Activated CD4-positive, CD25-positive, alpha-beta regulatory T cell (primary cell): ENCODE measurements around the gene TRIM71.

Experiments
- DNase-seq, 4 experiments: peaks; one replicate each; lab custom pipeline; 2025; lab: John Stamatoyannopoulos, UW

Gene TRIM71

GRCh38 chr3:32866533-32866932, 48.7 kb downstream of the TRIM71 start:
- DNase-seq = no peak

- DNase-seq = no peak
These were observed 50.2 kb downstream of the TRIM71 start for GRCh38 chr3:32867954-32868353.

- no peak for DNase-seq
These were observed 51.1 kb downstream of the TRIM71 start for GRCh38 chr3:32868719-32869512.

- no peak for DNase-seq
These were observed 51.8 kb downstream of the TRIM71 start for GRCh38 chr3:32869513-32870047.

GRCh38 chr3:32870373-32871095, 52.7 kb downstream of the TRIM71 start:
- no peak for DNase-seq

- no peak for DNase-seq
These were observed 53.5 kb downstream of the TRIM71 start for GRCh38 chr3:32871273-32871672.

- DNase-seq = no peak
These were observed 54.9 kb downstream of the TRIM71 start for GRCh38 chr3:32872487-32873382.

- DNase-seq = no peak
These were observed 55.8 kb downstream of the TRIM71 start for GRCh38 chr3:32873531-32874130.

GRCh38 chr3:32876920-32877319, 59.1 kb downstream of the TRIM71 start:
- no peak for DNase-seq

GRCh38 chr3:32877598-32877997, 59.8 kb downstream of the TRIM71 start:
- no peak for DNase-seq

- DNase-seq = no peak
These were observed 62.4 kb downstream of the TRIM71 start for GRCh38 chr3:32880225-32880624.

GRCh38 chr3:32881624-32882023, 63.8 kb downstream of the TRIM71 start:
- no peak for DNase-seq

- no peak for DNase-seq
These were observed 64.4 kb downstream of the TRIM71 start for GRCh38 chr3:32882189-32882588.

GRCh38 chr3:32882603-32883025, 64.8 kb downstream of the TRIM71 start:
- no peak for DNase-seq

GRCh38 chr3:32883817-32884216, 66.0 kb downstream of the TRIM71 start:
- DNase-seq = no peak

GRCh38 chr3:32884591-32884990, 66.8 kb downstream of the TRIM71 start:
- DNase-seq = no peak

- DNase-seq = no peak
These were observed 67.6 kb downstream of the TRIM71 start for GRCh38 chr3:32885283-32885901.

GRCh38 chr3:32886296-32886695, 68.5 kb downstream of the TRIM71 start:
- DNase-seq = no peak

- no peak for DNase-seq
These were observed 69.1 kb downstream of the TRIM71 start for GRCh38 chr3:32886911-32887310.

GRCh38 chr3:32888739-32889138, 70.9 kb downstream of the TRIM71 start:
- no peak for DNase-seq
